ENCODE data around the gene NRXN3.

DNA sequence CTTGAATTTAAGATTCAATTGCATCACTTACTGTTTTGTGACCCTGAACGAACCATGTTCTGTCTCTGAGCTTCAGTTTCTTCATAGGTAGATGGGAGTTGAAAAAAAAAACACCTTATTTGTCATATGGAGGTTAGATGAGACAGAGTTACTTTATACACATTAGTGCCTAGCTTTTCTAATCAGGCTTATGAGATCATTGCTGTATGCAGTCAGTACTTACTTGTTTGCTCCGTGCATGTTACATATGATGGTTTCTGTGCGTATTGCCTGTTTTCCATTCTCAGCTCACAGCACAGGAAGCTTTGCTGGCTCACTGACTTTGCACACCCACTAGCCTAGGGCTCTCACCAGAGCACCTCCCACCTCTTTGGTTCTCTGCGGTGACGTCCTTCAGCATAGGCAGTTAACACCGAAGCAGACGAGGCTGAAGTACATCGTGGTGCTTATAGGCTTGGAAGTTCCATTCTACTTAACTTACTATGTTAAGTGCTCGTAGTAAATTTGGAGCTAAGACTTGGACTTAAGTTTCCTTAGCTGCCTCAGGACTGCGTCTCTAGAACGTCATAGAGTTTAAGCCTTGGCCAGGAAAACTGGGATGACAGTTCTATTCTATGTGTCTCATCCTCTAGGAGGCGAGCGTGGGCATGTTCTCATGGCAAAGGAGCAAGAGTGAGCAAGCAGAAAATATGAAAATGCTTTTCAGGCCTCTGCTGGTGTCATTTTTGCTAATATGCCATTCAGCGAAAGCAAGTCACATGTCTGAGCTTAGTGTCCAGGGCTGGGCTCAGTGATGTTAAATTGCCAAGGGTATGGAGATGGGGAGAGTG is 57.3 kb downstream of the NRXN3 start:
- TF ChIP-seq CTCF (conservative IDR thresholded peaks at IDR 0.05; ENCODE audit: low read depth in 2 of 2): peak; percentile 49 to 58
- TF ChIP-seq NANOG (IDR thresholded peaks at IDR 0.05; ENCODE audit: borderline replicate concordance): no peak
- TF ChIP-seq CREB1 (CRISPR knock-in tag; IDR thresholded peaks at IDR 0.05; ENCODE audit: low read depth): no peak
- no peak for TF ChIP-seq JUNB (IDR thresholded peaks at IDR 0.05; ENCODE audit: unreplicated experiment)
- TF ChIP-seq, protein P1, sequence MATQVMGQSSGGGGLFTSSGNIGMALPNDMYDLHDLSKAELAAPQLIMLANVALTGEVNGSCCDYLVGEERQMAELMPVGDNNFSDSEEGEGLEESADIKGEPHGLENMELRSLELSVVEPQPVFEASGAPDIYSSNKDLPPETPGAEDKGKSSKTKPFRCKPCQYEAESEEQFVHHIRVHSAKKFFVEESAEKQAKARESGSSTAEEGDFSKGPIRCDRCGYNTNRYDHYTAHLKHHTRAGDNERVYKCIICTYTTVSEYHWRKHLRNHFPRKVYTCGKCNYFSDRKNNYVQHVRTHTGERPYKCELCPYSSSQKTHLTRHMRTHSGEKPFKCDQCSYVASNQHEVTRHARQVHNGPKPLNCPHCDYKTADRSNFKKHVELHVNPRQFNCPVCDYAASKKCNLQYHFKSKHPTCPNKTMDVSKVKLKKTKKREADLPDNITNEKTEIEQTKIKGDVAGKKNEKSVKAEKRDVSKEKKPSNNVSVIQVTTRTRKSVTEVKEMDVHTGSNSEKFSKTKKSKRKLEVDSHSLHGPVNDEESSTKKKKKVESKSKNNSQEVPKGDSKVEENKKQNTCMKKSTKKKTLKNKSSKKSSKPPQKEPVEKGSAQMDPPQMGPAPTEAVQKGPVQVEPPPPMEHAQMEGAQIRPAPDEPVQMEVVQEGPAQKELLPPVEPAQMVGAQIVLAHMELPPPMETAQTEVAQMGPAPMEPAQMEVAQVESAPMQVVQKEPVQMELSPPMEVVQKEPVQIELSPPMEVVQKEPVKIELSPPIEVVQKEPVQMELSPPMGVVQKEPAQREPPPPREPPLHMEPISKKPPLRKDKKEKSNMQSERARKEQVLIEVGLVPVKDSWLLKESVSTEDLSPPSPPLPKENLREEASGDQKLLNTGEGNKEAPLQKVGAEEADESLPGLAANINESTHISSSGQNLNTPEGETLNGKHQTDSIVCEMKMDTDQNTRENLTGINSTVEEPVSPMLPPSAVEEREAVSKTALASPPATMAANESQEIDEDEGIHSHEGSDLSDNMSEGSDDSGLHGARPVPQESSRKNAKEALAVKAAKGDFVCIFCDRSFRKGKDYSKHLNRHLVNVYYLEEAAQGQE (IDR thresholded peaks at IDR 0.05; ENCODE audit: unreplicated experiment): no peak
- no peak for TF ChIP-seq EZH2 (IDR thresholded peaks at IDR 0.05; ENCODE audit: low read depth, unreplicated experiment)

Measured in GM23338 (cell line).